GM19238 (cell line): Measurements from ENCODE around the gene SCAMP2.

ENCODE experiments used
- DNase-seq: peaks from one replicate; pipeline ENCODE4 v3.0.0; 2011; ENCODE audit warnings: low spot score; ENCODE audit not compliant: insufficient read length

The SCAMP2 gene

DNA sequence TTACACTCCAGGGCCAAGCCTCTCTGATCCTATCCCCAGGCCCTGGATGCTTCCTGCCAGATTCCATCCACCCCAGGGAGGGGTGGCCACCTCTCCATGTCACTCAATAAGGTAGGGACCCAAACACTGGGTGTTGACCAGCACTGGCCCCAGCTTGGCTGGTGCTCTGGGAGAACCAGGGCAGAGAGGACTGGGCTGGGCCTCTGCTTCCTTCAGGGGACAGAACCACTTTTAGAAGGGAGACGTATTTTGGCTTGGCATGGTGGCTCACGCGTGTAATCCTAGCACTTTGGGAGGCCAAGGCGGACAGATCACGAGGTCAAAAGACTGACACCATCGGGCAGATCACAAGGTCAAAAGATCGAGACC is 51.4 kb downstream of the SCAMP2 start:
- no peak for DNase-seq

DNA sequence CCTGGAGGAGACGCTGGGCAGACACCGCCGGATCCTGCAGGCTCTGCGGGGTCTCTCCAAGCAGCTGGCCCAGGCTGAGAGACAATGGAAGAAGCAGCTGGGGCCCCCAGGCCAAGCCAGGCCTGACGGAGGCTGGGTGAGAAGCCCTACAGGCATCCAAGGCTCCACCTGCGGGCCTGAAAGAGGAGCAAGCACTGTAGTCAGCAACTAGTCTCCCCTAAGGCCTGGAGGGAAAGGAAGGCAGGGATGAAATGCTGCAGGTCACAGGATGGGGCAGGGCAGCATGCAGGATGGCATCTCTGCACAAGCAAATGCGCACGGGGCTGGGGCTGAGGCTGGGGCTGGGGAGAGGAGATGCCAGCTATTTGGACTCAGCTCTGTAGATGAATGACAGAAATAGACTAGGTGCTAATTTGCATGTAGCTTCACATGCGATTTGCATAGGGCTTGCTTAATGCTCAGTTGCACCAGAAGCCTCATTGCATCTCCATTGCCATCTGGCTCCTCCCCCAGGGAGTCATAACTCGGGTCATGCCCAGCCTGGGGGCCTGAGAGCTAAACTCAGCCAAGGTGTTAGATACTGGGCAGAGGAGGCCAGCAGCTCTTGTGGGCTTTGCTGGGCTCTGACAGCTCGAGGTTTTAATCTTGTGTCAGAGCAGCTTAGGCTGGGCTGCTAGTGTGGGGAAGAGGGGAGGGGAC is 51.9 kb downstream of the SCAMP2 start:
- DNase-seq: peak; percentile 88

DNA sequence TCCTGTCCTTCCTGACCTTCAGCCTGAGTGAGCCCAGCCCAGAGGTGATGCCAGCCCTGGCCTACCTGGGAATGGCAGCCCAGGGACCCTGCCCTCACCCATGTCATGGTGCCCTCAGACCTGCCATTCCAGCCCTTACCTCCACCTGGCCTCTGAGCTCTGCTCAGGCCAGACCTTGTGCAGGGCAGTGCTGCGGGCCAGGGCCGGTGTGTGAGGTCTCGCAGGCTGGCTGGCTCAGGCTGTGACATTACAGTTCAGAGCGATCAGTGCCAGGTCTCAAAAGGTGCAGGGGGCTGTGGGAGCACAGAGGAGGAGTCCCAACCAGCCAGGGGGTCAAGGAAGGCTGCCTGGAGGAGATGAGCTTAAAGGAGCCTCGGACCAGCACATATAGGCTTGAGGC is 53.1 kb downstream of the SCAMP2 start:
- no peak for DNase-seq

DNA sequence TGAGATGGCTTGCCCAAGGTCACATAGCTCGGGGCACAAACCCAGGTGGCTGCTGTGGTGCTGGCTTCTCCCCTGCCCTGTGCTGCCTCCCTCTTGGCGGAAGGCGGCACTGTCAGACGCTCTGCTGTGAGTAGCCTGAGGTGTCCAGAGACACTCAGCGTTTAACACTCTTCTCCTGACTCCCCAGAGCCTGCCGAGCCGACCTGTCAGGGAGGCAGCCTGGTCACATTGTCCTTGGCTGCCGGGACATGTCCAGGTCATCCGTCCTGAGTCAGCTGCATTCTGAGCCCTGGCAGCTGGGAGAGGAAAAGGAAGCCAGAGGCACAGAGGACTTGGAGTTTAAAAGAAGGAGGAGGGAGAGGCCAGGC is 55.8 kb downstream of the SCAMP2 start:
- DNase-seq: no peak

DNA sequence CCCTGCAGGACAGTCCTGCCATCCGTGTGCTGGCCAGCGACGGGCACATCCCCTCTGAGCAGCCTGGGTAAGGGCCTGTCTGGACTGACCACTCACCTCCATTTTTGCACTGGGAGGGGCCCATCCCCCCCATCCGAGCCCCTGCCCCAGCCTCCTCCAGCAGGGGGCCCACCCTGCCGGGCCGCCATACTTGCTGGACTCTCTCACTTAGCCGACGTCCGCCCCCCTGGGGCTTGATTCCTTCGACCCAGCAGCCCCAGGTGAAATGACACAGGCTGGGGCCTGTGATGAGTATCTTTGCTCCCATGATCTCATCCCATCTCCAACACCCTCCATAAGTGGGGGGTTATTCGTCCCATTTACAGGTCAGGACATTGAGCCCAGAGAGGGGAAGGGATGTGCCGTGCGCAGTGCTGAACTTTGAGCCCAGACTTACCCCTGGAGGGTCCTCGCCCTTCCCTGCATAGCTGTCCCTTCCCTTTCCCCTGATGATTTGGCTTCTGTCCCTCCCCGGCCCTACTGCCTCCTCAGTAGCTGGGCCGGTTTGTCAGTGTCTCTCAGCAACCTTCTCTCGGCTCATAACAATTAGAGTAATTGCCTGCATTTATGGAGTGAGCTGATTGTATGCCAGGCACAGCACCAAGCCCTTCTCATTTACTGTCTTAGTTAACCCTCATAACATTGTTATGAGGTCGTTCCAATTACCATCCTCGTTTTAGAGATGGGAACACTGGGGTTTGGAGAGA is 56.4 kb downstream of the SCAMP2 start:
- no peak for DNase-seq

DNA sequence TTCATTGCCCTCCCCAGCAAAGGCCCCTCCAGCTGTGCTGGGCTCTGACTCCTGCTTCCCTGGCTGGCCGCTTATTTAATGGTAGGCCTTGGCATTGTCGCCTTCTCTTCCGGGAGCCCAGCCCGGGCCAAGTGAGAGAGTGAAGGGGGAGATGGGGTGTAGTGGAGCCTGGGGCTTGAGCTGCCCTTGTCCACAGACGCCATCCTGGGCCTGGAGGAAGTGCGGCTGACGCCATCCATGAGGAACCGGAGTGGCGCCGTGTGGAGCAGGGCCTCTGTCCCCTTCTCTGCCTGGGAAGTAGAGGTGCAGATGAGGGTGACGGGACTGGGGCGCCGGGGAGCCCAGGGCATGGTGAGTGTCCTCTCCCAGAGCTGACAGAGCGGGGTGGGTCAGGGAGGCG is 57.2 kb downstream of the SCAMP2 start:
- DNase-seq: no peak

DNA sequence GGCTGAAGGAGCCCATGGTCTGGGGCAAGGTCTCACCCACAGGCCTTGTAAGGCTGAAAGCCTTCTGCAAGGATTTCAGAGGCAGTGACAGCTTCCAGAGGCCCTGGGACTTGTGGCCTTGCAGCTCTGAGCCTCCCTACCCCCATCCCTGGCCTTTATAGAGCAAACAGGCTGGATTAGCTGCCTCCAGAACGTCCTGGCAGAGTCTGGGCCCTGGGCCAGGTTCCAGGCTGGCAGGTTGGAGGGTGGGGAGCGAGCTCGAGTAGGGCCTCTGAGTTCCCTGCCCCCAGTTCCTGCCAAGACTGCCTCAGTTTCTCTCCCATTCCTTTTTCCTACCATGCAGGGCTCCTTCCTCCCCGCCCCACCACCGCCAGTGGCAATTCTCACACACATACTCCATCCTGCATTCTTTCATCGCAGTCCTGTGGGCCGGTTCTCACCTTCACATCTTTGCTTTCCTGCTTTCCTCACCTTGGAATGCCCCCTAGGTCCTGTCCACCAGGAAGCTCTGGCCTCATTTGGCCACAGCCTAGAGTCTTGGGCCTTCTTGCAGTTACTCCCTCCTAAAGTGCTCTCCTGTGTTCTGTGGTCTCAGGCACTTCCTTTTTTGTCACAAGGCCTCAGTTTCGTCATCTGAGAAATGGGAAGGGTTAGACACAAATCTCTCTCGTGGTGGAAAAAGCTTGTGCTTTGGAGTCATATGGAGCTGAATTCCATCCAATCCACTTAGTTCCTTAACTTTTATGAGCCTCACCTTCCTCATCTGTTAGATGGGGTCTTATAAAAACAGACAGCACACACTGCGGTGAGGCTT is 57.8 kb downstream of the SCAMP2 start:
- DNase-seq: no peak

DNA sequence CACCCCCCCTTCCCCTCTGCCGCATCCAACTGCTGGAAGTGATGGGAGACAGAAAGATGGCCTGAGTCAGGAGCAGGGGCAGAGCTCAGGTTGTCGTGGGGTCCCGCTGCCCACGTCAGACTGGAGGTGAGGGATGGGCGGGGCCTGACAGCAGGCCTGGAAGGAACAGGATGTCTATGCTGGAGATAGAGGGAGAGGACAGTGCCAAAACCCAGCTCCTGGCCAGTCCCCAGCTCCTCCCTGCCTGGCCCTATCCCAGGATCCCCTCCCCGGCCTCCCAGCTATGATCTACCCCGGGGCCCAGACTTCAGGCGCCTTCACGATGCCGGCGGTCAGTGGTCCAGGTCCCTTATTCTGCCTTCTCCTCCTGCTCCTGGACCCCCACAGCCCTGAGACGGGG is 60.6 kb downstream of the SCAMP2 start, which contains the start of gene LMAN1L:
Gene LMAN1L, plus strand, starts transcription at position 303 of the 400 bp plus-strand sequence. Its CDS starts 20 bp downstream, at position 323.
- DNase-seq: no peak

DNA sequence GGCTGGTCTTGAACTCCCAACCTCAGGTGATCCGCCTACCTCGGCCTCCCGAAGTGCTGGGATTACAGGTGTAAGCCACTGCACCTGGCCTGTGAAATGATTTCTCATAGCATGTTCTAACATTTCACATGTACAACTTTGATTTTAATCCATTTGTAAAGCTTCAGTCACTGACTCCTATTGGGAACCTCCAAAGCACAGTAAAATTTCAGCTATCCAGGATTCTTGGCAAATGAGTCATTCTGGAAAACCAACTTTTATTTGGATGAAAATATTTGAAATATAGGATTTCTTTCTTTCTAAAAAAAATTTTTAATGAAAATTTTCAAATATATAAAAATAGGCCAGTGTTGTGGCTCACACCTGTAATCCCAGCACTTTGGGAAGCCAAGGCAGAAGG is 63.2 kb downstream of the SCAMP2 start:
- no peak for DNase-seq

DNA sequence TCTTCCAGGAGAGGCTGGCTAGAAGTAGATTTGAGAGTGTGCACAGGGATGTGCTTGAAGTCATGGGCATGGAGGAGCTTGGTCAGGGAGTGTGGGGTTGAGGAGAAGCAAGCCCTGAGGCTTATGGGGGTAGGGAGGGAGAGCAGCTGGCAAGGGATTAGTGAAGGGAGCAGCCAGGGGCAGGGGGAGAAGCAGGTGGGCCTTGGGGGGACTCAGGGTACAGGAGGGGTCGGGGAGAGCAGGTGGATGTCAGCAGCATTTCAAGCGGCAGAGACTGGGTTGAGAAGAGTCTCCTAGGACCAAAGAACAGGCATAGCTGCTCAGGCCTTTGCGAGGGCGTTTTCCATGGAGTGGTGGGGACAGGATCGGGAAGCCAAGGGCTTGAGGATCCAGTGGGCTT is 63.9 kb downstream of the SCAMP2 start:
- DNase-seq: no peak

DNA sequence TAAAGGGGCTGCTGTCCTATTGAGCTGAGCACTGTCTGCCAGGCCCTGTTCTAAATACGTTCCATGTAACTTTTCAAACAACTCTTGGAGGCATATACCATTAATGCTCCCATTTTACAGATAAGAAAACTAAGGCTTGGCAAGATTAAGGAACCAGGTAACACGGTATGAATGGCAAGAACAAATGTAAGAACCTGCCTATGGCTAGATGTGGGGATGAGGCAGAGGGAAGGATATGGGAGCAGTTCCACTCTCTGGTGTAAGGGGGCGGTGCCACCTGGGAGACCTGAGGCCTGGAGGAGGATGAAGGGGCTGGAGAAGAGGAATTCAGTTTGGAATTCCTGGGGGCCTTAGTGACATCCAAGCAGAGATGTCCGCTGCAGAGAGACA is 64.3 kb downstream of the SCAMP2 start:
- no peak for DNase-seq

DNA sequence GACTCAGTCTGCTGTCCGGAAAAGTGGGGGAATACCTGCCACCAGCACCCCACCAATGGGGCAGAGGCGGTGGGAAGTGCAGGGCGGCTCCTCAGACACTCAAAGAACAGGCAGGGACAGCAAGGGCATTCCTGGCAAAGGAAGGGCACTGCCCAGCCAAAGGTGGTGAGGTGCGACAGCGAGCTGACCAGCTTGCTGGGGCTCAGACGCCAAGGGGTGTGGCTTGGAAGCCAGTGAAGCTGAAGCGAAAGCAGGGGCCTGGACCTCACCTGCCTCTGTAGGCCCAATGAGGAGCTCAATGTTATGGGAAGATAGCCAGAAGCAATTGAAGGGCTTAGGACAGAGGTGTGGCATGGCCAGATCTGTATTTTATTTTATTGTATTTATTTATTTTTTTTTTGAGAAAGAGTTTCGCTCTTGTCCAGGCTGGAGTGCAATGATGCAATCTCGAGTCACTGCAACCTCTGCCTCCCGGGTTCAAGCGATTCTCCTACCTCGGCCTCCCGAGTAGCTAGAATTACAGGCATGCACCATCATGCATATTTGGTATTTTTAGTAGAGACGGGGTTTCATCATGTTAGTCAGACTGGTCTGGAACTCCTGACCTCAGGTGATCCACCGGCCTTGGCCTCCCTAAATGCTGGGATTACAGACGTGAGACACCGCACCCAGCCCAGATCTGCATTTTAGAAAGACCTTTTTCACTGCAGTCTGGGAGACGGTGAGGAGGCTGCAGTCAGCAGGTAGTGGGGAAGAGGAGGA is 64.9 kb downstream of the SCAMP2 start:
- DNase-seq: no peak

DNA sequence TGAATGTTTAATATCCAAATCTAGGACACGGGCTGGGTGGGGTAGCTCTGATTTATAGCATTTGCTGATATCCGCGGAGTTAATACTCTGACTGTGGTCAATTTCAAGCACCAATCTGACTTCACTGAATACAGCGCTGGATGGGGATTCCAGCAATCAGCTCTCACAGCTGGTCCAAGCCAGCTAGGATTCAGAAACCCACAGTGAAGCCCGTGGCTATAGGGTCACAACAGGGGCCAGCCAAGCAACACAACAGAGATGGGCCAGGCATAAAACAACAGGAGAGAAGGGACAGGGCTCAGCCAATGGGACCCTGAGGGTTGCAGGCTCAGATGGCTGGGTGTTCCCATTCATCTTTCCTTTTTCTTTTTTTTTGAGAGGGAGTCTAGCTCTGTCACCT is 65.9 kb downstream of the SCAMP2 start:
- no peak for DNase-seq

DNA sequence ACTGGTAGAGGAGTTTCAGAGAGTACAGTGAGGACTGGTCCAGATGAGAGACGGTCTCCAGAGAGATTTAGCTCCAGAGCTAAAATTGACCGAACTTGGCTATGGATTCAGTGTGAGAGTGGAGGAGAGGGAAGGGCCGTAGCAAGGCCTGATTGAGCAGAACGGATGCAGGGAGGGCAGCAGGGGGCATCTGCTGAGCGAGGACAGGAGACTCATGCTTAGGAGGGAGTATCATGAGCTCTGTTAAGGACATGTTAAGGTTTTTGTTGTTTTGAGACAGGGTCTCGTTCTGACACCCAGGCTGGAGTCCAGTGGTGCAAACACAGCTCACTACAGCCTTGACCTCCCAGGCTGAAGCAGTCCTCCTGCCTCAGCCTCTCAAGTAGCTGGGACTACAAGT is 68.2 kb downstream of the SCAMP2 start:
- DNase-seq: no peak

DNA sequence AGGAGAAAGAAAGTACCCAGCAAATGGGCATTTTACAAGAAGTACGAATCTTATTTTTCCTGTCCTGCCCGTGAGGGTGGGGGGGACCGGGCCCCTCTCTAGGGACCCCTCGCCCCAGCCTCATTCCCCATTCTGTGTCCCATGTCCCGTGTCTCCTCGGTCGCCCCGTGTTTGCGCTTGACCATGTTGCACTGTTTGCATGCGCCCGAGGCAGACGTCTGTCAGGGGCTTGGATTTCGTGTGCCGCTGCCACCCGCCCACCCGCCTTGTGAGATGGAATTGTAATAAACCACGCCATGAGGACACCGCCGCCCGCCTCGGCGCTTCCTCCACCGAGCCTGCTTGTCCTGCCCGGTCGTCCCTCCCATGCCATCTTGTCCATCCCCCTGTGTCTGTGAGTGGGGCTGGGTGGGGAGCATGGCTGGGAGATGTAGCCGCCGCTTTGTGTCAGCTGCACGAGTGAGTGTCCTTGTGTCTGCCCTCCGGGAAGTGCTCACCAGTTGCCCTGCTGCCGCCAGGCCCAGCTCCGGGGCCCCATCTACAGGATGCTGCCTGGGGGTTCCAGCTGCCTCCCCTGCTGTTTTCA is 70.2 kb downstream of the SCAMP2 start:
- no peak for DNase-seq

DNA sequence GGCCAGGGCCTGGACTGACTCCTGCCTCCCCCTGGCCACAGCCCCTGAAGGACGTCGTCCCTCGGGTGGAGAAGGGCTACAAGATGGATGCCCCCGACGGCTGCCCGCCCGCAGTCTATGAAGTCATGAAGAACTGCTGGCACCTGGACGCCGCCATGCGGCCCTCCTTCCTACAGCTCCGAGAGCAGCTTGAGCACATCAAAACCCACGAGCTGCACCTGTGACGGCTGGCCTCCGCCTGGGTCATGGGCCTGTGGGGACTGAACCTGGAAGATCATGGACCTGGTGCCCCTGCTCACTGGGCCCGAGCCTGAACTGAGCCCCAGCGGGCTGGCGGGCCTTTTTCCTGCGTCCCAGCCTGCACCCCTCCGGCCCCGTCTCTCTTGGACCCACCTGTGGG is 70.9 kb downstream of the SCAMP2 start:
- no peak for DNase-seq

DNA sequence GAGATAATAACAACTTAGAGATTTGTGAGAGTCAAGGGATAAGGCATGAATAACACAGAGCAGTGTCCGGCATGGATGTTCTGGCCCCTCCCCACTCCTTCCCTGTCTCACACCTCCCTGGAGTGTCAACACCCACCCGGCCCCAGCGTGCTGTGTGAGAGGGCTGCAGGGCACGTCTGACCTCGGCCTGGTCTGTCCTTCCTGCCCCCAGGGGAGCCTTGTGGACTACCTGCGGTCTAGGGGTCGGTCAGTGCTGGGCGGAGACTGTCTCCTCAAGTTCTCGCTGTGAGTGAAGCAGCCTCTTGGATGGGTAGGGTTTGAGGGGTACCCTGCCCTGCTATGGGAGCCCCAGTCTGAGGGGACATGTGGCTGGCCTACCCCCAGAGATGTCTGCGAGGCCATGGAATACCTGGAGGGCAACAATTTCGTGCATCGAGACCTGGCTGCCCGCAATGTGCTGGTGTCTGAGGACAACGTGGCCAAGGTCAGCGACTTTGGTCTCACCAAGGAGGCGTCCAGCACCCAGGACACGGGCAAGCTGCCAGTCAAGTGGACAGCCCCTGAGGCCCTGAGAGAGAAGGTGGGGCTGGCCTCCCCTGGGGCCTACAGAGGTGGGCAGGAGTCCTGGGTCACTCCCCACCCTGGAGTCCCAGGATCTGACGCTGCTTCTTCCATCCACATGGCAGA is 71.7 kb downstream of the SCAMP2 start:
- DNase-seq: no peak

DNA sequence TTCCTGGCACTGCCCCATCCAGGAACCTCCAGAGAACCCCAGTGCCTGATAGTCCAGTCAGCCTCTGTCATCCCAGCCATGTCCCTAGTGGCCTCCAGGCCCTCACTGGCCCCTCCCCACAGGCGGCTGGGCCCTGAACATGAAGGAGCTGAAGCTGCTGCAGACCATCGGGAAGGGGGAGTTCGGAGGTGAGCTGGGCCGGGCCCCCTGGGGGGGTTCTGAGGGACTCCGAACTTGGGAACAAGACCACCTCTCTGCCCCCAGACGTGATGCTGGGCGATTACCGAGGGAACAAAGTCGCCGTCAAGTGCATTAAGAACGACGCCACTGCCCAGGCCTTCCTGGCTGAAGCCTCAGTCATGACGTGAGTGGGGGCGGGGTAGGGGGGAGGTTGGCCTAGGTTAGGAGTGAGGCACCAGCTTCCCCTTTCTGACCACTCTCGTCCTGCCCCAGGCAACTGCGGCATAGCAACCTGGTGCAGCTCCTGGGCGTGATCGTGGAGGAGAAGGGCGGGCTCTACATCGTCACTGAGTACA is 72.5 kb downstream of the SCAMP2 start:
- no peak for DNase-seq

DNA sequence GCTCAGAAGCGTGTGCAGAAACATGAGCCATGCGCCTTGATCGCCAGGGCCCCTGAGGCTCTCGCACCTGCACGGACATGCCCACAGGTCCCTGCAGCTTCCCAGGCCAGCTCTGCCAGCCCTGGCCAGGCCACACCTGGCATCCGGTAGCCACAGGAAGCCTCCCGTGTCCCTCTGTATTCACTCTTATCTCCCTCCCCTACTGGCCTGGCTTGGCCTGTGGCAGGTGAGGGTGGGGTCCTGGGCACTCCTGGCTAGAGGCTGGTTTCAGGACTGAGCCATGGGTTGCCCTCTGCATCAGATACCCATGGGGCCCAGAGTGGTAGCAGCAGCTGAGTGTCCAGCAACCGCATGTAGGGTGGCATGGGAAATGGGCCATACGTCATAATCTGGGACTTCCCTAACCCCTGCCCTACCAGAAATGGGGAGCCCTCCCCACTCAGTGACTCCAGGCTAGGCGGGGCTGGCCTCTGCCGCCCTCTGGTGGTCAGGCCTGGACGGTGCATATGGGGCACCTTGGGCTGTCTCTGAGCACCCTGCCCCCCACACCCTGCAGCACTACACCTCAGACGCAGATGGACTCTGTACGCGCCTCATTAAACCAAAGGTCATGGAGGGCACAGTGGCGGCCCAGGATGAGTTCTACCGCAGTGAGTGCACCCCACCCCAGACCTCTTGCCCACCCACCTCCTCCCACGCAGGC is 73.2 kb downstream of the SCAMP2 start:
- peak; percentile 94 for DNase-seq
